GM03348 (cell line): ENCODE data around the gene FLYWCH1.

Experiments used
- DNase-seq: peaks from one replicate; pipeline ENCODE4 v3.0.0; 2012; ENCODE audit warnings: low spot score

The FLYWCH1 gene

DNA sequence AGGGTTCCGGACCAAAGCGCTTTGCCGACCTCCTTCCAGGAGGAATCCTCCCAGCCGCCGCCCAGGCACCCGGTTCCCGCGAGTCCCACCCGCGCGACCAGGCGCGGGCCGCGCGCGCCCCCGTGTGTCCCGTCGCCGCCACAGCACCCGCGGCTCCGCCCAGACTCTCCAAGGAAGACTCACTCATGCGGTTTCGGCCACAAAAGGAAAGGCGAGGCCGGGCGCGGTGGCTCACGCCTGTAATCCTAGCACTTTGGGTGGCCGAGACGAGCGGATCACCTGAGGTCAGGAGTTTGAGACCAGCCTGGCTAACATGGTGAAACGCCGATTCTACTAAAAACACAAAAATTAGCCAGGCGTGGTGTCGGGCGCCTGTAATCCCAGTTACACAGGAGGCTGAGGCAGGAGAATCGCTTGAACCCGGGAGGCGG lies 72.0 kb downstream of the FLYWCH1 start:
- peak; percentile 95 for DNase-seq

DNA sequence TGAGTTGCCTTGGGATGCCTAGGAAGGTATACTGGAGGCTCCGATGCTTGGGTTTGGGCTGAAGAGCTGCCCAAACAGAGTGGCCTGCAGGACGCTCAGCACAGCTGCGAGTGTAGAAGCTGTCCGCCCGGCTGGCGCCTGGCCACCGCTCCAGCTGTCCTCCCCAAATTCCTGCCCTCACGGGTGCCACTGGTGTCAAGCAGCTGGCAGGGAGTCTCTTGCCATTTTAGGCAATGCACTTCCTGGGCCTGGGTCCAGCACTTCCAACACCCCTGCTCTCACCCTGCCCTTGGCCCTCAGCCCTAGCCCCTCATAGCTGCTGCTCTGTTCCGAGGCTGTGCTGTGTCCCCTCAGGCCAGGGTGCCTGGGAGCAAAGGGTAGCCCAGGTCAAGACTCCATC lies 73.7 kb downstream of the FLYWCH1 start:
- DNase-seq = no peak

DNA sequence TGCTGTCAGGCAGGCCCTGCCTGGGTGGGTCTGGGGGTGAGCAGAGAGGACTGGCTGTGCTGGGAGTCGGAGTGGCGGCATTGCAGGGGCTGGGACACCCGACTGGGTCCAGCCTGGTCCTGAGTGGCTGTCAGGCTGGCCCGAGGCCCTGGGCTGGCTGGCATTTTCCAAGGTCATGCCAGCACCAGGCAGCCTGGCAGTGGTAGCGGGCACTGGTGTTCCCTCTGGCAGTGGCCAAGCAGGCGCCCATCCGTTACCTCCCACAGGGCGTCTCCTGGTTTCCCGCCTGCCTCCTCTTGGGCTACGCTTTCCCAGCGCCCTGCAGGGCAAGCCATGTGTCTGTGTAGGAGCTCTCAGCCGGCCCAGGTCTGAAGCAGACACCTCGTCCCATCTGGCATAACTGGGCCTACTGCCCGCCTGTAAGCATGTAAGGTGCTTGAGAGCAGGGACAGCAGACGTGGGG lies 74.2 kb downstream of the FLYWCH1 start:
- no peak for DNase-seq

DNA sequence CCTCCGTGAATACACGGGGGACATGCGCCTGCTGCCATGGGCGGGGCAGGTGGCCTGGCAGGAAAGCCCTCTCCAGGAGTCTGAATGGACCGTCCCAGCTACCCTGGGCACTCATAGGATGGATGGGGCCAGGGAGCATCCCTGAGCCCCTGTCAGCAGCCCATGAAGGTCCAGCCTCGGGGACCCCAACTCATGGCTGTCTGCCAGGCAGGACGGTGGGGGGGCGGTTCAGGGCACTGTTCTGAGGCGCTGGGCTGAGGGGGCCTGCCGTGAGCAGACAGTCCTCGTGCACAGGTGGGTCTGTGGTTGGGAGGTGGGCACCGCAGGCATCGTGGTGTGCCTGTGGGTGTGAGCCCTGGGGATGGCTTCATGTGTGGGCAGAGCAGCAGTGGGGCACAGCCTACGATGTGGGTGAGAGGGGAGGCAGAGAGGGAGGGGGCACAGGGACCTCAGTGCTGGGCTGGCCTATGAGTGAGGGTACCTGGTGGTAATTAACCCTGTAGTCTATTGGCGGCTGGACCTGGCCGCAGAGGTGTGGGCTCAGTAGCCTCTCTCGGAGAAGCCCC lies 75.0 kb downstream of the FLYWCH1 start:
- no peak for DNase-seq

DNA sequence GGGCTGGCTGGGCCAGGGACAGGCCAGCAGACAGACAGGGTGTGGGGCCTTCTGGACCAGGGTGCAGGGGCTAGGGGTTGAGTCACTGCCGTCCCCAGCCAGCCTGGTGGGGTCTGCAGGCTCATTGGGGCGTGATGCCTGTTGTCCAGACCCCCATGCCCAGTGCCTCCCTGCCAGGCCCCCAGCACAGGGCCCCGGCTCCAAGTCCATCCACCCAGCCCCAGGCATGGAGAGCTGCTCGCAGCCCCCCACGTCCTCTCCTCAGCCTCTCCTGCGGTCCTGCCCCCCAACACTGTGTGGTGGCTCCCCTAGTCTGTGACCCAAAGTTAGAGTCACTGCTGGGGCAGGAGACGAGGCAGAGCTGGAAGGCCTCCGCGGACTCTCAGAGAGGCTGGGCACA lies 75.6 kb downstream of the FLYWCH1 start:
- DNase-seq = no peak

DNA sequence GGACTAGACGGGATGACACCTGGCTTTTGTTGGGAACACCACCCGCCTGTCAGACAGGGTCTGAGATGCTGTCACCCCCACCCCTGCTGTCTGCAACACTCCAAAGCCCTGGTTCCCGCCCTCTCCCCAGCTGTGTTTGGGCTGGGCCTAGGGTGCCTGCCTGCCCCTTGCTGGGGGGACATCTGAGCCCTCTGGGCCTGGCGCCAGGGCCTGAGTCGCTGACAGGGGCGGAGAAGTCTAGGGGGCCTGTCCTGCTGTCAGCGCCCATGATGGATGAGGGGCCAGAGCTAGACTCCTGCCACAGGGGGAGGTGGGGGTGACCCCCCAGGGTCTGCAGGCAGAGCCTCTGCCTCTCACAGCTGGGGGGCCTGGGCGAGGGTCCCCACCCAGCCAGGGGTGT lies 76.1 kb downstream of the FLYWCH1 start:
- DNase-seq = no peak

DNA sequence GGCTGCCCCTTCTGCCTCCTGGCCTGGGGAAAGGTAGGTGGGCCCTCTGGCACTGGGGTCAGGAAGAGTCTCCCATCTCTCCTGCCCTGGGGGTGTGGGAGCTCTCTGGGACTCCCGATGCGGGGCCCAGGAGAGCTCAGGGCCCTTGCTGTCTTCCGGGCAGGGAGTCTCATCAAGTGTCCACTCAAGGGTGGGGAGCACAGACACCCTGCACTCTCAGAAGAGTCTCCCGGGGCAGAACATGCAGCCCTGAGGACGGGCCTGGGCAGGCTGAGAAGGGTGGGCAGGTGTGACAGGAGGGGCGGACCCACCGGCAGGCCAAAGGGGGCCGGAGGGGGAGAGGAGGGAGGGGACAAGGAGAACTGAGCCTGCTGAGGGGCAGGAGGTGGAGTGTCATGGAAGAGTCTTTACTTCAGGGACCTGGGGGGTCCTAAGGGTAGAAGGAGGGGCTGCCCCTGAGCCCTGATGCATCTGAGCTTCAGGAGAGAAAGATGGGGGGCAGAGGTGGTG lies 76.9 kb downstream of the FLYWCH1 start:
- DNase-seq = no peak

DNA sequence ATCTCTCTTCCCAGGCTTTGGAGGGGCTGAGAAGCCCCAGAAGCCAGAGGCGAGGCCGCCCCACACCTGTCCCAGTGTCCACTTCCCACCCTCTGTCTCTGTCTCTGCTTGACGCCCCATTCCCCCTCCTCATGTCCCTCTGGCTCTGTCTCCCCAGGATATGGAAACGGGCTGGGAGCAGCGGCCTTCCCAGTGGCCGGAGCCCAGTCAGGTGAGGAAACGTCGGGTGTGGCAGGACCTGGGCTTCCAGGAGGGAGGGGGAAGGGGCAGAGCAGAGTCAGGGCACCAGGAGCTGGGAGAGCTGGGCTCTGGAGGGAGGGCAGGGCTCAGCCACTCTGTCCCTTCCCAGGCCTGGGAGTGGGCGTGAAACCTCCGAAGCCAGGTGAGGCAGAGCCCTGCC lies 79.2 kb downstream of the FLYWCH1 start:
- DNase-seq = no peak

DNA sequence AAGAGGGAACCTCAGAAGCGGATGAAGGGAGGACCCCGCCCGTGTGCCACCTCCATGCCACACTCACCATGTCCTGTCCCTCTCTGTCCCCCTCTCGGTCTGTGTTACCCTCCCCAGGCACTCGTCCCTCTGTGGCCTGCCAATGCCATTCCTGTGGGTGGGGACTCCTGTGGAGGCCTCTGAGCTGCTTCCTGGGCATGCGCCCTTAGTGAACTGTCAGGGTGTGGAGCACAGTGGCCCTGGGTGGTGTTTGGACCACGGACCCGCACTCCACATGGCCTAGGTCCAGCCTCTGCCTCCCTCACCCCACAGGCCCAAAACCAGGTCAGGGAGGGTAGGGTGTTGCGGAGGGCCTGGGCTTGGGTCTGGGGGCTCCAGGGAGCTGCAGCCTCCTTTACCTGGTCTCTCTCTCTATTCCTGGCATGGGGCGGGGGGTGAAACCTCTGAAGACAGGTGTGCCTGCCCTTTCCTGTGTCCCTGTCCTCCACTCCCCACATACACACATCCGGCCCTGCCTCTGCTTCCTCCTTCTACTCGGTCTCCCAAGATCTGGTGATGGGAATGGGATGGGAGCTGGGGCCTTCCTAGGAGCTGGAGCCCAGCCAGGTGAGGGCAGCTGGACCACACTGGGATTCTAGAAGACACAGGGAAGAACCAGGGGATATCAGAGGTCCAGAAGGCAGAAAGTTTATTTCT lies 80.0 kb downstream of the FLYWCH1 start:
- no peak for DNase-seq

DNA sequence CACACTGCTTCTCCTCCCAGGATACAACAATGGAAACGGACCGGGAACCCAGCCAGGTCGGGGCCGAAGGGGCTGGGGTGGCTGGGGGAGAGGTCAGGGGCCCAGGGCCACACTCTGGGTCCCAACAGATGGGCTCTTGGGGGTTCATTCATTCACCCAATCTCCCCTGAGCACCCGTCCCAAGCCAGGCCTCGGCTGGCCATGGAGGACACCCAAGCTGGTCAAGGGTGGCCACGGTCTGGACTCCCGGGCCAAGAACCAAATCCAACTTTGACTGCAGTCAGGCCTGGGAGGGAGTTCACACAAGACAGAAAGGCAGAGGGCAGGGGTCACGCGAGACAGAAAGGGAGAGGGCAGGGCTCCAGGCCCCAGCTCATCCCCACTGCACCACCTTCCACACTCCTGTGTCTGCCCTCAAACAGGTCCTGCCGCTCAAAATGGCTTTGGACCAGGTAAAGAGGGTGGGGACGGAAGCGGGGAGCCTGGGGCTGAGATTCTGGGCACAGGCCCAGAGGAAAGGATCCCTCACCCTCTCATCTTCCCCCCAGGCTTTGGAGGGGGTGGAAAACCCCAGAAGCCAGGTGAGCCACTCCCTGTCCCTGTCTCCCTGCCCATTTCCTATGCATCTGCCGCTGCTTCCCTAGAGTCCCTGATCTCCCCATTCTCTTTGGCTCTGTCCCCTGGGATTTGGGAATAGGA lies 80.8 kb downstream of the FLYWCH1 start:
- no peak for DNase-seq

DNA sequence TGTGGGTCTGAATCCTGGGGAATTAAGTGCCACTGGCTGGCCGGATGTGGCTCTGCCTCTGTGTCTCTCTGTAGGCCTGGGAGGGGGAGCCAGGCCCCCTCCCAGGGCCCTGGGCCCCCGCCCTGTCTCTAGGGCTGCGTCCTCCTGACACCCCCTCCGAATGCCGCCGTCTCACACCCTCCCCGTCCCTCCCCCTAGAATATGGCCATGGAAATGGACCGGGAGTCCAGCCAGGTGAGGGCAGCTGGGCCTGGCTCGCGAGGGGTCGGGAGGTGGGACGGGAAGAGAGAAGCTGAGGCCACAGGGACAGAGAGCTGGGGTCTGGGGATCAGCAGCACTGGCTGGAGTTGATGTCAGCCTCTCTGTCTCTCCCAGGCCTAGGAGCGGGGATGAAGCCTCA lies 84.6 kb downstream of the FLYWCH1 start:
- no peak for DNase-seq

DNA sequence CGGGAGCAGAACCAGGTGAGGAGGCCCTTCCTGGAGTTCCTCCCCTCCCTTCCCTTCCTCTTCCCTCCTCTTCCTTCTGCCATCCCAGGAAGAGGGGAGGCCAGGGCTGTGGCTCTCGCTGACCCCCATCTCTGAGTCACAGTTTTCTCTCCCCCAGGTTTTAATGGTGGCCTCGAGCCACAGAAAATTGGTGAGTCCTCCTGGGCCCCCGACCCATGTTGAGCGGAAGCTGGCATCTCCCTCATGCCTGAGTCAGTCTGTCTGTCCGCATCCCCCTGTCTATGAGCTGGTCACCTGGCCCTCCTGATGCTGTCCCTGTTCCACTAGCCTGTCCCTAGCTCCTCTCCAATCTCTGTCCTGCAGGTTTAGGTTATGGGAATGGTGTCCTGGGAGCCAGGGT lies 88.2 kb downstream of the FLYWCH1 start:
- DNase-seq = no peak

DNA sequence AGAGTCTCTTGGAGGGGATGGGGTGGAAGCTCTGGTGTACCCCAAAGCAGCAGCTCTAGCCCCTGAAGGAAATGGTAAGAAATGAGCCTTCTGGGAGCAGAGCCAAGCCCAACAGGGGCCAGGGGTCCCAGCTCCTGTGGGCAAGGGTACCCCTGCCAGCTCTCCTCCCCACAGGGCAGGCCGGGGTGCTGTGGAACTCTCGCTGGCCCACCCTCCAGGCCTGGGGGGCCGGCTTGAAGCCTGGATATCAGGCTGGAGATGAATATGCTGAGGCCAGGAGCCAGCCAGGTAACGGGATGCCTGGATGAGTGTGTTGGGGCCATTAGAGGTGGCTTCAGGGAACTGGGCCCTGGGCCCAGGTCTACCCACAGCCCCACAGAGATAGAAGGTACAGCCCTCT lies 88.8 kb downstream of the FLYWCH1 start:
- no peak for DNase-seq
